Limb (tissue), 2 donors: ENCODE results near the gene SENP2.
"Not testable (repeated sequence)": the region's sequence is repeated elsewhere in the genome, so short reads cannot be mapped to it uniquely, and the experiment has no call there.

Source experiments
- DNase-seq, 2 donors: peaks; one replicate each; pipeline ENCODE4 v3.0.0-alpha.2; 2016; ENCODE audit errors: extremely low spot score in 2 of 2

The SENP2 gene

DNA sequence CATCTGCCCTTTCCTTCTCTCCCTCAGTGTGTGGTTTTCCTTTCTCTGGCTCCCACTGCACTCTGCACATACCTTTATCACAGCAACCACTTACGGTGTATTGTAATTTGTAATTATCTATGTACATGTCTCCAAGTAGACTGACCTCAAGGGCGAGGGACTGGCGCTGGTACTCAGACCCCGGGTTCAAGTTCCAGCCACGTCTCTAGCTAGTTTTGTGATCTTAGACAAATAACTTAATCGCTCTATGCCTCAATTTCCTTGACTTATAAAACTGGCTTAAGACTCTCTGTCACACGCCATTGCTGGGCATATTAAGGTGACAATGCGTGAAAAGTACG is 607 bp upstream of the SENP2 start:
- no peak for DNase-seq

DNA sequence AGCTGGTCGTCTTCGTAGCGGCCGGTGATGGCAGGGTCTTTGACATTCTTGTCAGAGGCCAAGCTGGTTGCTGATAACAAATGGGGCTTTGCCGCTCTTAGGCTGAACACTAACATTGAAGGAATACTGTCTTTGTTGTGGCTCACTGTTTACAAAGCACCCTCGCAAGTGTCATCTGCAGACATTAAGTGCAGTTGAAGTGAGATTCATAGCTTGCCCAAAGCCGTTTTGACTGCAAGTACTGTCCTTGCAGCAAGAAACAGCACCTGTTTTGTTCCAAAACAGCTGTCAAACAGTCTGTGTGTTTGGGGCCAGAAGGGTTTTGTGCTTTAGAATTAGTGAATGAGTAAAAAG is 568 bp downstream of the SENP2 start:
- peak in 1 of 2 donors; percentile 13 for DNase-seq

DNA sequence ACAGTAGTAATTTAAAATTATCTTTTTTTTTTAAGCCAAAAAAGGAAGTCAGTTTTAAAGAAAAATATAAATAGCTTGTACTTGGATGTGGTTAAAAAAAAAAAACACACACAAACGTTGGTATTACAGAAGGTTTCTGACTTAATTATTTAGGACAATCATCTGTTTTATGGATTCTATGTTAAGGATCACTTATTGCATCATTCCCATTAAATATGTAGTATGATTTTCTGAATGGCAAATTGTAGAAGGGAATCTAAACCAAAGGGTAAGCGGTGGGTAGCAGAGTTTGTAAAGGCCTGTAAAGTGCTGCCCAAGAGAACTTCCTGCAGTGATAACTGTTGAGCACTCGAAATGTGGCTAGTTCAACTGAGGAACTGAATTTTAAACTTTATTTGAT is 8.0 kb downstream of the SENP2 start:
- DNase-seq: no peak

GRCh38 chr3:185595526-185595925 is 9.4 kb downstream of the SENP2 start:
- no peak for DNase-seq

DNA sequence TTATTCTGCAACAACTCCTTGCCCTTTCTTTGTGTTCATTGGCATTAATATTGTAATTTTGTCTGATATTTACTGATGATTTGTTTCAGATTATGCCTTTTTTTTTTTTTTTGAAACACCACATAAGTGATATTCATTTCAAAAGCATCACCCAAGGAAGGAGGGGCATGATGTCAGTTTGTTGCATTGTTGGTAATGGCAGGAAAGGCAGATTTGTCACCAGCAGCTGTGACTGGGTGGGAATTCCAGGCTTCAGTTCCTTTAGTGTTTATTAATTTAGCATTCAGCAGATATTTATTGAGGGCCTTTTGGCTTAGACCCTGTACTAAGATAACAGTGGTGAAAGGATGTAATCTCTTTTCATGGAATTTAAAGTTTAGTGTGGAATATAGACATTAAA is 19.5 kb downstream of the SENP2 start:
- no peak for DNase-seq

- DNase-seq: no peak
These were observed 20.1 kb downstream of the SENP2 start for GRCh38 chr3:185606196-185606595.

GRCh38 chr3:185613016-185613415 is 26.9 kb downstream of the SENP2 start:
- DNase-seq: no peak

DNA sequence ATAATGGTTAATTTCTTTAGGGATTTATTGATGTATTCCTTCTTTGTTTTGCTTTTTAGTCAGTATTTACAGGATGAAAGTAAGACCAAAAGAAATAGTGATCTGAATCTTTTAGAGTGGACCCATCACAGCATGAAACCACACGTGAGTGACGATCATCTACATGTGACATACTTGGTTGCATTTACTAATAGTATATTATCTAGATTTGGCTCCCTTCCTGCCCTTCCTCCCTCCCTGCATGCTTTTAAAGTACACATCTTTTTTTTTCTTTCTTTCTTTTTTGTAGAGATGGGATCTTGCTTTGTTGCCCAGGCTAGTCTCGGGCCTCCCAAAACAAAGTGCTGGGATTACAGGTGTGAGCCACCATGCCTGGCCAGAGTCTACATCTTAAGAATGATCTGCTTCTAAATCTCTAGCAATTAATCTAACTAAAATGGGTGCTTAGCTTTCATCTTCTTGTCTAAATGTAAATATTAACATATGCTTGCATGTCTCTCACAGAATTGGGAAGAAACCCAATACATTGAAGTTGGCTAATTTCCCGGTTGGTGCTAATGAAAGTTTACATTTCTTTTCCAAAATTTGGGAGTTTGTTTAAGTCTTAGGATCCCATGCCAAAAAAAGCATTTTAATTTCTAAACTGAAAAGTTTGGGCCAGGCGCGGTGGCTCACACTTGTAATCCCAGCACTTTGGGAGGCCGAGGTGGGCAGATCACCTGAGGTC is 38.0 kb downstream of the SENP2 start:
- no peak for DNase-seq

DNA sequence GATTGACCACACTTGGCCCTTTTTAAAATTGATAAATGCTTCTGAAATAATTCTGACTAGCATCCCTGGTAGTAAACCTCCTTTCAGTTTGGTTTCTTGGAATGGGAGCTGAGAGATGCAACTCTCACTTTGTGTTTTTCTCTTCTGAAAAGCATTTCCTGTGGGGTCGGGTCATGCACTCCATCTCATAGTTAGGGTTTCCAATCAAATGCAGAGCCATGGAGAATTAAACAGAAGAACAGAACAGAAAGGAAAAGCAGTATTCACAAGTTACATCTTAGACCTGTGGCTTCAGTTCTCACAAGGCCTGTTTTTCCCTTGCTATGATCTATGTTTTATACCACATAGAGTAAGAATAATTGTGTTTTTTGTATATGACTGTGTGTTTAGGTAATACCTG is 39.7 kb downstream of the SENP2 start:
- DNase-seq: no peak

DNA sequence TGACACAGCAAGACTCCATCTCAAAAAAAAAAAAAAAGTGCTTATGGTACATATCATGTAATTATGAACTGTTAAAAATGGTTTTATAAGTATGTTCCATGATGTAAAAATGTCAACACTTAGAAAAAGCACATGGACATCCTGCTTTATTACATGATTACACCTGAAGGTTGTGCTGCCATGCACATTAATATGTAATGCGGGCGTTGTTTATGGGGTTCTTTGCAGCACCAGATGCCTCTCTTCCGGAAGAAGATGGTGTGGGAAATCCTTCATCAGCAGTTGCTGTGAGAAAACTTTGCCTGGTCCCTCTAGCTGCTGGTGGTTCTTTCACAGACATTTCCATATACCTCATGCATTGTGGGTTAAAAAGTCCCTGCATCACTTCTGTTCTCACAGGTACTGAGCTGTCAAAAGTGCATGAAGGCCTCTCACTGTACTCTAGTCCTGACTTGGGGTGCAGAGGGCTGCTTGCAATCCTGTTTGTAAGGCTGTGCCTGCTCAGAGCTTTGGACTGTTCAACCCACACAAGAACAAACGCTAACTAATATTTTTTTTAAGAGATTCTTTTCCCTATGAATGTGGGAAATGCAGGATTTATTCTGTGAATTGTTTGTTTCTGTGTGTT is 43.6 kb downstream of the SENP2 start:
- DNase-seq: no peak

GRCh38 chr3:185630182-185630622 is 44.1 kb downstream of the SENP2 start:
- no peak for DNase-seq

DNA sequence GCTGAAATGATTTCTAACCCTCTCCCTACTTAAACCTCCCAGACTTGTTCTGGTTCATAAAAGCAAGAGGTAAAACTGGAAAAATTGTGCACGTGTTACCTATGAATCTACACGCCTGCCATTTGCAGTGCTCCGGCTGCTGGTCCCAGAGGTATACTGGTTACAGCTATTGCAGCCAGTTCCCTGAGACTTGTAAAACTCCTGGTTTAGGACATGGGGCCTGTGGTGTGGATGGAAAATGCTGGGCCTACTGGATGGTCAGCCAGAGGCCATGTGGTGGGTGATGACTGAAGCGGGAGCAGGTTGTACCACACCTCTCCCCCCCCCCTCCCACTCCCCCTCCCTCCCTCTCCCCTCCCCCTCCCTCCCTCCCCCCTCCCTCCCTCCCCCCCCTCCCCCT is 45.0 kb downstream of the SENP2 start:
- no peak for DNase-seq

DNA sequence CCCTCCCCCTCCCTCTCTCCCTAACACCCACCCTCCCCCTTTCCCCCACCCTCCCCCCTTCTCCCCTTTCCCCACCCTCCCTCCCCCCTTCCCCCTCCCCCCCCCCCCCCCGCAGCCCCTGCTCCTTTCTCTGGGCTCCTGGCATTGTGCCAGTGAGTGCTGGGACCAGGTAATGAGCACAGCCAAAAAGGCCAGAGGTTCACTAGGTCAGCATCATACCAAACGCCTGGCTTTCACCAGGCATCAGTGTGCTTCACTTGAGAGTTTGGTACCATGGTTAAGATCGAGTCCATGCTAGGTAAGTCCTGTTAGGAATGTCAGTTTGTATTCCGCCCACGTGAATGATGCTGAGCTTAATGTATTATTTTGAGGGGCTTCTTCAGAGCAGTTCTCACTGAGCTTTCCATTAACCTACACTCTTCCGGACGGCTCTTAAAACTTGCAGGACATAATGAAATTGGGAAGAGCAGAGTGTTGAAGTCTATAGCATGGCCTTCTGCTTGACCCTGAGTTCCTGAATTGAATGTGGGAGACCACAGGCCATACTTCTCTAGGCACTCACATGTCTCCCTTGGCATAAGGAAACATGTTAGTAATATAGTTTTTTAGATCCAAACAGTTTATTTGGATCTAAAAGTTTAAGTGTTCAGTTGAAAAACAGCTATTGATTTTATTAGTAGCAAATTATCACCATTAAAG is 45.6 kb downstream of the SENP2 start:
- DNase-seq: no peak

DNA sequence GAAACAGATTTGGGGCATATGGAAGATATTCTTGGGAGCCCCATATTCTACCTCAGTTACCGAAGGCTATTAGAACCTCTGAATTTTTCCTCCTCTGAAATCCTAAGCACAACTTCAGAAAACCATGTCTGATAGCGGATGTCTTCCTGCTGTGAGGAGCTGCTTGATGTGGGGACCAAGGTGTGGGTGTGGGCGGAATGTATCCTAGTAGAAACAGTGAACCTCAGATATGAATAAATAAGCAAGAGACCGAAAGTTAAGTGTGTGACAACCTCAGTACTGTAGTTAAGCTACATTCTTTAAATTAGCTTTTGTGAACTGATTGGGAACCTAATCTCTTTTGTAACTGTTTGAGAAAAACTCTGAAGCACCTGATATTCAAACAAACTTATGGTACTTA is 46.9 kb downstream of the SENP2 start:
- DNase-seq: no peak

GRCh38 chr3:185637388-185637787 is 51.3 kb downstream of the SENP2 start:
- DNase-seq: no peak

DNA sequence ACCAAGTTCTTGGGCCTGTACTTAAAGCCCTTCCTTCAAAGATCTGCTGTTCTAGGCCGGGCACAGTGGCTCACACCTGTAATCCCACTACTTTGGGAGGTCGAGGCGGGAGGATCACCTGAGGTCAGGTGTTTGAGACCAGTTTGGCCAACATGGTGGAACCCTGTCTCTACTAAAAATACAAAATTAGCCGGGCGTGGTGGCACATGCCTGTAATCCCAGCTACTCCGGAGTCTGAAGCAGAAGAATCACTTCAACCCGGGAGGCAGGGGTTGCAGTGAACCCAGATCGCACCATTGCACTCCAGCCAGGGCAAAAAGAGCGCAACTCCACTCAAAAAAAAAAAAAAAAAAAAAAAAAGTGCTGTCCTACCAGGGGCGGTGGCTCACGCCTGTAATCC is 52.6 kb downstream of the SENP2 start:
- not testable (repeated sequence) for DNase-seq

GRCh38 chr3:185639632-185640206 is 53.6 kb downstream of the SENP2 start:
- DNase-seq: no peak

DNA sequence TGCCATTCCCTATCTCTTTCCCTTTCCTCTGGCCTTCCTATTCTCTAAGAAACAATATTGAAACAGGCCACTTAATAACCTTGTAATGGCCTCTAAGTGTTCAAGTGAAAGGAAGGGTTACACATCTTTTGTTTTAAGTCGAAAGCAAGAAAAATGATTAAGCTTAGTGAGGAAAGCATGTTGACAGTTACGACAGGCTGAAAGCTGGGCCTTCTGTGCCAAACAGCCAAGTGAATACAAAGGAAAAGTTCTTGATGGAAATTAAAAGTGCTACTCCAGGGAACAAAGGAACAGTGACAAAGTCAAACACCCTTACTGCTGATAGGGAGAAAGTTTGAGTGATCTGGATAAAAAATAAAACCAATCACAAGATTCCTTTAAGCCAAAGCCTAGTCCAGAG is 54.2 kb downstream of the SENP2 start:
- no peak for DNase-seq

GRCh38 chr3:185645191-185645590 is 59.1 kb downstream of the SENP2 start:
- not testable (repeated sequence) for DNase-seq

- no peak for DNase-seq
These were observed 59.7 kb downstream of the SENP2 start for GRCh38 chr3:185645596-185646381.

- DNase-seq: no peak
These were observed 60.5 kb downstream of the SENP2 start for GRCh38 chr3:185646382-185647133.
